Activated T-helper 17 cell treated with anti-CD3 and anti-CD28 coated beads, Interleukin-2, amount 50 U/mL, for 72 hours (primary cell): ENCODE results near the gene LRRC7. TPM values are rescaled to one million over a fixed set of nuclear protein-coding genes. Genes with fewer than 3 reads are reported as not detected.
"Not testable (repeated sequence)": the region's sequence is repeated elsewhere in the genome, so short reads cannot be mapped to it uniquely, and the experiment has no call there.

Experiments
- ATAC-seq: fragments of 150-1000 bp; cut with Tn5 transposase; replicated peaks from 2 replicates; pipeline ENCODE4 v1.10.0; 2021; ENCODE audit warnings: mild to moderate bottlenecking, moderate library complexity
- H3K27ac Mint-ChIP-seq: one replicate; pipeline ENCODE4 v1.8.0; 2022; ENCODE audit warnings: mixed read lengths
- H3K27me3 Mint-ChIP-seq: one replicate; pipeline ENCODE4 v1.8.0; 2022; ENCODE audit warnings: mixed read lengths
- H3K36me3 Mint-ChIP-seq: one replicate; pipeline ENCODE4 v1.8.0; 2022; ENCODE audit warnings: low read depth, mild to moderate bottlenecking, mixed read lengths
- H3K4me1 Mint-ChIP-seq: one replicate; pipeline ENCODE4 v1.8.0; 2022; ENCODE audit warnings: mixed read lengths
- H3K4me3 Mint-ChIP-seq: one replicate; pipeline ENCODE4 v1.8.0; 2022; ENCODE audit warnings: mild to moderate bottlenecking, mixed read lengths
- H3K9me3 Mint-ChIP-seq: one replicate; pipeline ENCODE4 v1.8.0; 2022; ENCODE audit warnings: mixed read lengths
- total RNA-seq, 2 donors: library from RNA; stranded (reverse); gene quantifications; one replicate each; pipeline ENCODE4 v1.2.3, GENCODE V29; 2022

The LRRC7 gene
- total RNA-seq, 2 donors from 2014 or later, result not detected

DNA sequence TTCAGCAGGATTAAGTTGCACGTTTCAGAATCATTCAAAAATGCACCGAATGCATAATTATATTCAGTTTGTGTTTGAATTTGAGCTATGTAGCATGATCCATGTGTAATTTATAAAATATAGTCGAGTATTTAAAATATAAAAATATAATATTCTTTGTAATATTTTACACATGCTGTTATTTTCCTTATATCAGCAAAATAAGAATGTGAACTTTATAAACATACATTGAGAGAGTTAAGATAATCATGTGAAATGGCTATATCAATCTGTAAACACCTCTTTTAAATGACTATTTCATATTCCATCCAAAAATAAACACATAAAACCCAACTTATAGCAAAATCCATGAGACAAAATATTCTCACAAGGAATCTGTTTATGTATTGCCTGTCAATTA lies 303.7 kb downstream of the LRRC7 start:
- H3K4me1 Mint-ChIP-seq, result no peaks in the 10 kb centered on the region
- no peaks in the 10 kb centered on the region for H3K36me3 Mint-ChIP-seq
- H3K27ac Mint-ChIP-seq, result no peak overlapping the region
- no peaks in the 10 kb centered on the region for H3K27me3 Mint-ChIP-seq
- no peak overlapping the region for H3K4me3 Mint-ChIP-seq
- H3K9me3 Mint-ChIP-seq, result peaks cover 5% of the 10 kb centered on the region
- no peak for ATAC-seq

DNA sequence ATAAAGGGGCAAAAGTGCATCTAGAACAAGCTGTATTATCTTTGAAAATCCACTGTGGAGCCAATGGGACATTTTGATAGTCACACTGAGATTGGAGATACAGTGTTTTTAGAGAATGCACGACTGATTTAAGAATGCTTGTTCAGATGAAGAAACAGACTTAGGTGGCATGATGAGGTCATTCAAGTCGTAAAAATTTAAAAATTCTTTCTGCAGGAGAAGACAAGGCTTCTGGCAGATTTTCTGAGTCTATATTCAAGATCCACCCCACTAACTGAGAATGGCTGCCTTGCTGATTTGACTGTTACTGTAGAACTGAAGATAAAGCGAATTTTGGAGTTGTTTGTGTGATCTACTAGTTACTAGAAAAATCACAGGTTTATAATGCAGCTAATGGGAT lies 310.6 kb downstream of the LRRC7 start:
- Mint-ChIP-seq H3K4me1 (no peaks in the 10 kb centered on the region), H3K36me3 (no peaks in the 10 kb centered on the region), H3K27me3 (no peaks in the 10 kb centered on the region), H3K4me3 (no peak overlapping the region), H3K9me3 (peaks cover 6% of the 10 kb centered on the region), H3K27ac (no peak overlapping the region)
- no peak for ATAC-seq

DNA sequence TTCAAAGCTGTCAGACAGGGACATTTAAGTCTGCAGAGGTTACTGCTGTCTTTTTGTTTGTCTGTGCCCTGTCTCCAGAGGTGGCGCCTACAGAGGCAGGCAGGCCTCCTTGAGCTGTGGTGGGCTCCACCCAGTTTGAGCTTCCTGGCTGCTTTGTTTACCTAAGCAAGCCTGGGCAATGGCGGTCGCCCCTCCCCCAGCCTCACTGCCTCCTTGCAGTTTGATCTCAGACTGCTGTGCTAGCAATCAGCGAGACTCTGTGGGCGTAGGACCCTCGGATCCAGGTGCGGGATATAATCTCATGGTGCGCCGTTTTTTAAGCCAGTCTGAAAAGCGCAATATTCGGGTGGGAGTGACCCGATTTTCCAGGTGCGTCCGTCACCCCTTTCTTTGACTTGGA lies 320.3 kb downstream of the LRRC7 start:
- H3K27me3 Mint-ChIP-seq, ATAC-seq, H3K4me1 Mint-ChIP-seq: not testable (repeated sequence)

DNA sequence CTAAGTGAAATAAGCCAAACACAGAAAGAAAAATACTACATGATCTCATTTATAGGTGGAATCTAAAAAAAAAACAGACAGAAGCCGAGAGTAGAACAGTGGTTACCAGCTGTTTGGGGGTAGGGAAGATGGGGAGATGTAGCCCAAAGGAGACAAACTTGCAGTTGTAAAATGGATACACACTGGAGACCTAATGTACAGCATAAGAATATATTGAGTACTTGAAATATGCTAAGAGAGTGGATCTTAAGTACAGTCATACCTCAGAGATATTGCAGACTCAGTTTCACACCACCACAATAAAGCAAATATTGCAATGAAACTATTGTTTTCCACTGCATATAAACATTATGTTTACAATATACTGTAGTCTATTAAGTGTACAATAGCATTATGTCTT lies 320.9 kb downstream of the LRRC7 start:
- ATAC-seq, result no peak
- Mint-ChIP-seq H3K27me3 (no peaks in the 10 kb centered on the region), H3K27ac (no peak overlapping the region), H3K36me3 (no peaks in the 10 kb centered on the region), H3K4me1 (no peaks in the 10 kb centered on the region), H3K9me3 (peaks cover 10% of the 10 kb centered on the region), H3K4me3 (no peak overlapping the region)

More for the DNA sequence above, 320.3 kb downstream of the LRRC7 start:
- H3K27ac Mint-ChIP-seq, H3K36me3 Mint-ChIP-seq, H3K4me3 Mint-ChIP-seq: not testable (repeated sequence)
- peaks cover 10% of the 10 kb centered on the region for H3K9me3 Mint-ChIP-seq

DNA sequence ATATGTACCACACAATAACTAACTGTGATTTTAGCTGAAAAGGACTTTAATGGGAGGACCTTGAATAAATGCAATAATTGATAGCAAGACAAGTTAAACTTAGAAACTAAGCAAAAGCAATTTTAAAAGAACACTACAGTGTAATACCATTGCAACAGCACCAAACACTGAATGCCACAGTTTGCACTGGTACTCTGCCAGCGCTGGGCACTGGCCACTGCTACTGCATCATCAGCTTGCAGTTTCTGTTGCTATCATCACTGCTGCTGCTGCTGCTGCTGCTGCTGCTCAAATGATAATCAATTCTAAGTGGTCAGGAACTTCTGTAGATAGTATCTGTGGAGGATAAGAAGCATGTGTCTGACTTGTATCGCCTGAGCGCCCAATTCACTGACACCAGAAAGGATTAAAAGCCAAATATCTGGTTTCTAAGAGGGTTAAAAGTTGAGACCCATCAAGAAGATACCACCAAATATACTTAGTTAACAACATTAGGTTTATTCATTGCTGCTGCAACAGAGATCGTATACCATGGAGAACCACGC lies 330.8 kb downstream of the LRRC7 start:
- peaks cover 4% of the 10 kb centered on the region for H3K9me3 Mint-ChIP-seq
- H3K4me1 Mint-ChIP-seq, result no peaks in the 10 kb centered on the region
- ATAC-seq, result no peak
- H3K4me3 Mint-ChIP-seq, result no peak overlapping the region
- no peaks in the 10 kb centered on the region for H3K27me3 Mint-ChIP-seq
- H3K27ac Mint-ChIP-seq, result no peak overlapping the region
- H3K36me3 Mint-ChIP-seq, result no peaks in the 10 kb centered on the region

DNA sequence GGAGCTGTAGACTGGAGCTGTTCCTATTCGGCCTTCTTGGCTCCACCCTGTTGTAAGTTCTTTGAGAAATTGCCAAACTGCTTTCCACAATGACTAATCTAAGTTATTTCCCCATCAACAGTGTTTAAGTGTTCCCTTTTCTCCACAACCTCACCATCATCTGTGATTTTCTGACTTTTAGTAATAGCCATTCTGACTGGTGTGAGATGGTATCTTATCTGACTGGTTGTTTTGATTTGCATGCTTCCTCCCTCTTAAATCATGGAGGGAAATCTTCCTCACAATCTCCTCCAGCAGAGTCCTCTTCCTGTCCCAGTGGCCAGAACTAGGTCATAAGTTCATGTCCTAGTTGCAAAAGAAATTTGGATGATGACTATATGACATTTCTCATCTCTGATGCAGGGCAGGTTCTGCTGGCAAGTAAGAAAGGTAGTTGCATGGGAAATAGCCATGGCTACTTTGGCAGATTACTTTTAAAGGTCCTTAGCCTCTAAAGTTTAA lies 343.6 kb downstream of the LRRC7 start:
- H3K36me3 Mint-ChIP-seq, result no peaks in the 10 kb centered on the region
- no peaks in the 10 kb centered on the region for H3K27me3 Mint-ChIP-seq
- no peak overlapping the region for H3K4me3 Mint-ChIP-seq
- H3K4me1 Mint-ChIP-seq, result no peaks in the 10 kb centered on the region
- no peak overlapping the region for H3K27ac Mint-ChIP-seq
- H3K9me3 Mint-ChIP-seq, result peaks cover 4% of the 10 kb centered on the region
- ATAC-seq, result no peak

DNA sequence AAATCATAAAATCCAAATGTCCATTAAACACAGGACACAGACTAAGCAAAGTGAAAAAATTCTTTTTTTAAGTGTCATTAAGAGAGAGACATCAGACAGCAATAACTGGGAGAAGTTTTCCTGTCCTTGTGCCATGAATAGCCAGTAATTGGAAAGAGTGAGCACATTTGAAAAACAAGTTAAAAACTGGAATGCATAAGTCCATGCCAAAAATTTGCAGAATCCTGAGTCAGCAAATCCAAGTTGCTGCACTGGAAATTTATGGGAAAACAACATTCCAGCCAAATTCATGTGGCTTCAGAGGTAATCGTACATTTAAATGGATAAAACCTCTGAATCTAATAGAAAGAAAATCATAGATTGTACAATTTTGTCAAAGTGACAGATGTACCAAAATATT lies 346.3 kb downstream of the LRRC7 start:
- no peak overlapping the region for H3K4me3 Mint-ChIP-seq
- H3K36me3 Mint-ChIP-seq, result no peaks in the 10 kb centered on the region
- H3K9me3 Mint-ChIP-seq, result peaks cover 4% of the 10 kb centered on the region
- H3K27me3 Mint-ChIP-seq, result no peaks in the 10 kb centered on the region
- no peak overlapping the region for H3K27ac Mint-ChIP-seq
- ATAC-seq, result no peak
- H3K4me1 Mint-ChIP-seq, result no peaks in the 10 kb centered on the region

DNA sequence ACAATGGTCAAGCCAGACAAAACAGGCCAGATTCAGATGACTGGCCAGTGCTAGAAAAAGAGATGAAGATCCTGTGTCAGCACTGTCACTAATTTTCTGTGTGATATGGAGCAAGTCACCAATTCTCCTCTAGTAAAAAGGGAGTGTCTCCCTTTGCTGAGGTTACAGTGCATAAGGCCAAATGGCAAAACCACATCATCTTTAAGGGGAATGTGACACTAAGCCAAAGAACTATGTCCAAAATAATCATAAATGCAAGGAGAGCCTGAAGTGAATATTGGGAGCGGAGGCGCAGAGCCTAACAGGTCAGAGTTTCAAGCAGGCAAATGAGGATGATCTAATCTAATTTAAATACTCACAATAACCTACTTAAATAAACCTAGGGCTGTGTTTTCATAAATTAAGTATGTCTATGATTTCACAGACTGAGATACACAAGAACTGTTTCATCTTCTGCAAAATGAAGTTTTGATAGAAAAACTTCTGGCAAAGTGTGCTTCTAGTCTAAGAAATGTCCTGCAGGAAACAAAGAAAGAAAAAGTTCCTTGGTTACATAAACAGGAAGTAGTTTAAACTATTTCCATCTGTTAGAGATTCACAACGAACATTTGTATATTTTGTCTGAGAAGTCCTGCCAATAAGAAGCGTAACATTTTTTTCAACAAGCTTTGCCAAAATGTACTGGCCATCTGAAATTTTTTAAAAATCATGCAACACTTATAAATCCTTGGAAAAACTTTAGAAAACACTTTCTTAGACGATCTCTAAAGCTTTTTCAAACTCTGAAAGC lies 347.4 kb downstream of the LRRC7 start:
- no peak overlapping the region for H3K4me3 Mint-ChIP-seq
- H3K4me1 Mint-ChIP-seq, result no peaks in the 10 kb centered on the region
- H3K27ac Mint-ChIP-seq, result no peak overlapping the region
- no peaks in the 10 kb centered on the region for H3K9me3 Mint-ChIP-seq
- no peak for ATAC-seq
- no peaks in the 10 kb centered on the region for H3K27me3 Mint-ChIP-seq
- no peaks in the 10 kb centered on the region for H3K36me3 Mint-ChIP-seq

DNA sequence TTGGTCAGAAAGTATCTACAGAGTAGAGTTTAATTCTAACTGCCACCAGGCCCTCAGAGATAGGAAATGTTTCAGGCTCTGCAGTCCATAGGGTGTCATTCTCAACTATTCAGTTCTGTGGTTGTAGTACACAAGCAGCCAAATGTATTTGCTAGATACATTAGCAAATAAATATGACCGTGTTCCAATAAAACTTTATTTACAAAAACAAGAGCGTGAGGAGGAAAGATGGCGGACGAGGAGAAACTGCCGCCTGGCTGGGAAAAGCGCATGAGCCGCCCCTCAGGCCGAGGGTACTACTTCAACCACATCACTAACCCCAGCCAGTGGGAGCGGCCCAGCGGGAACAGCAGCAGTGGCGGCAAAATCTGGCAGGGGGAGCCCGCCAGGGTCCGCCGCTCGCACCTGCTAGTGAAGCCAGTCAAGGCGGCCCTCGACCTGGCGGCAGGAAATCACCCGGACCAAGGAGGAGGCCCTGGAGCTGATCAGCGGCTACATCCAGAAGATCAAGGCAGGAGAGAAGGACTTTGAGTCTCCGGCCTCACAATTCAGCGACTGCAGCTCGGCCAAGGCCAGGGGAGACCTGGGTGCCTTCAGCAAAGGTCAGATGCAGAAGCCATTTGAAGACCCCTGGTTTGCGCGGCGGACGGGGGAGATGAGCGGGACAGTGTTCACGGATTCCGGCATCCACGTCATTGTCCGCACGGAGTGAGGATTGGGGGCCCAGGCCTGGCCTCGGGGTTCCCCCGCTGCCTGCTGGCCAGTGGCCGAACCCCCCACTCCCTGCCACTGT lies 351.6 kb downstream of the LRRC7 start:
- Mint-ChIP-seq H3K9me3 (peaks cover 4% of the 10 kb centered on the region), H3K36me3 (no peaks in the 10 kb centered on the region), H3K4me3 (no peak overlapping the region), H3K4me1 (no peaks in the 10 kb centered on the region), H3K27ac (no peak overlapping the region), H3K27me3 (no peaks in the 10 kb centered on the region)
- no peak for ATAC-seq

DNA sequence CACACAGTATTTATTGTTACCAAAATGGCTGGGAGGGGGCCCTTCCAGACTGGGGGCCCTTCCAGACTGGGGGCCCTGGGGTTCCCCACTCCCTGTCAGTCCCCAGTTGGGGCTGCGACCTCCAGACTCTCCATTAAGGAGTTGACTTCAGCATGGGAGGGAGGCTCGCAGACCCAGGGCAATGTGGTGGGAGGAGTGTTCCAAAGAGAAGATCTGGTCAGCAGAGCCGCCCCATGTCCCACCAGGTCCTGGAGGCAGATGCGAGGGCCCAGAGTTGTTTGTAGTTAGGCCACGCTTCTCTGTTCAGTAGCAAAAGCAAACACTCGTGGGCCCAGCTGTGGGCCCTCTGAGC lies 352.2 kb downstream of the LRRC7 start:
- Mint-ChIP-seq H3K27ac (no peak overlapping the region), H3K36me3 (no peaks in the 10 kb centered on the region), H3K4me3 (no peak overlapping the region), H3K9me3 (peaks cover 4% of the 10 kb centered on the region), H3K4me1 (no peaks in the 10 kb centered on the region), H3K27me3 (no peaks in the 10 kb centered on the region)
- ATAC-seq, result no peak

DNA sequence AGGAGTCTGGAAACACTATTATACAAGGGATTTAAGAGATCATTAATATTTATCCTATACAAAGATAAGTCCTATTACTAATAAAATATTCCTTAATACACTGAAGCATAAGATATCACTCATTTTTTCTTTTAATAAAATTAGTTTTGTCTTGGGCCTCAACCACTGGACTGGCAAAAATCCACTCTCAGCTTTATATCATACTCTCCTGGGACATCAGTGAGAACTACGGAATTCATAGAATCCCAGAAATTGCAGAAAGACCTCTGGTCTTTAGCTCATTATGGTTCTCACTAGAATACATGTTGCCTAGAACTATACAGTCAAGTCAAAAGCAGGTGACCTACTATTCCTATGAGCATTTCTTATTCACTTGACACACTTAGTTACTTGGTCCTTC lies 352.7 kb downstream of the LRRC7 start:
- Mint-ChIP-seq H3K9me3 (peaks cover 4% of the 10 kb centered on the region), H3K27ac (no peak overlapping the region), H3K36me3 (no peaks in the 10 kb centered on the region), H3K4me1 (no peaks in the 10 kb centered on the region), H3K27me3 (no peaks in the 10 kb centered on the region), H3K4me3 (no peak overlapping the region)
- no peak for ATAC-seq

DNA sequence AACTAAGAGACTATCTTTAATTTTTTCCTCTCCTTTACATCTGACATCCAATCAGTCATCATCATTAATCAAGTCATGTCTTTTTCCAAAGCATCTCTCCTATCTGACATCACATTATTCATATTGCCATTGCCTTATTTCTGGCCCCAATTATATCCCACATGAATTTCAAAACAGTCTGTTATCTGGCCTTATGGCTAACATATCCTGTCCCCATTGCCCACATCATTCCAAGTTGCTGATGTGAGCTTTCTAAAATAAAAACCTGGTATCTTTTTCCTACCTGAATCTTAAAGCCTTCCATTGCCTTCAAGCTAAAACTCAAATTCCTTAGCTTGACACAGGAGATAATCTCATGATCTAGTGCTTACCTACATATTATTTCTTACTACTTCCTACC lies 353.8 kb downstream of the LRRC7 start:
- Mint-ChIP-seq H3K4me3 (no peak overlapping the region), H3K27ac (no peak overlapping the region), H3K27me3 (no peaks in the 10 kb centered on the region), H3K4me1 (no peaks in the 10 kb centered on the region), H3K9me3 (peaks cover 4% of the 10 kb centered on the region), H3K36me3 (no peaks in the 10 kb centered on the region)
- ATAC-seq, result no peak

DNA sequence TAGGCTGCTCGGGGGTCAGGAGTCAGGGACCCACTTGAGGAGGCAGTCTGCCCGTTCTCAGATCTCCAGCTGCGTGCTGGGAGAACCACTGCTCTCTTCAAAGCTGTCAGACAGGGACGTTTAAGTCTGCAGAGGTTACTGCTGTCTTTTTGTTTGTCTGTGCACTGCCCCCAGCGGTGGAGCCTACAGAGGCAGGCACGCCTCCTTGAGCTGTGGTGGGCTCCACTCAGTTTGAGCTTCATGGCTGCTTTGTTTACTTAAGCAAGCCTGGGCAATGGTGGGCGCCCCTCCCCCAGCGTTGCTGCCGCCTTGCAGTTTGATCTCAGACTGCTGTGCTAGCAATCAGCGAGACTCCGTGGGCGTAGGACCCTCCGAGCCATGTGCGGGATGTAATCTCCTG lies 360.5 kb downstream of the LRRC7 start:
- not testable (repeated sequence) for ATAC-seq, H3K4me1 Mint-ChIP-seq, H3K9me3 Mint-ChIP-seq, H3K27me3 Mint-ChIP-seq, H3K36me3 Mint-ChIP-seq, H3K4me3 Mint-ChIP-seq, H3K27ac Mint-ChIP-seq

DNA sequence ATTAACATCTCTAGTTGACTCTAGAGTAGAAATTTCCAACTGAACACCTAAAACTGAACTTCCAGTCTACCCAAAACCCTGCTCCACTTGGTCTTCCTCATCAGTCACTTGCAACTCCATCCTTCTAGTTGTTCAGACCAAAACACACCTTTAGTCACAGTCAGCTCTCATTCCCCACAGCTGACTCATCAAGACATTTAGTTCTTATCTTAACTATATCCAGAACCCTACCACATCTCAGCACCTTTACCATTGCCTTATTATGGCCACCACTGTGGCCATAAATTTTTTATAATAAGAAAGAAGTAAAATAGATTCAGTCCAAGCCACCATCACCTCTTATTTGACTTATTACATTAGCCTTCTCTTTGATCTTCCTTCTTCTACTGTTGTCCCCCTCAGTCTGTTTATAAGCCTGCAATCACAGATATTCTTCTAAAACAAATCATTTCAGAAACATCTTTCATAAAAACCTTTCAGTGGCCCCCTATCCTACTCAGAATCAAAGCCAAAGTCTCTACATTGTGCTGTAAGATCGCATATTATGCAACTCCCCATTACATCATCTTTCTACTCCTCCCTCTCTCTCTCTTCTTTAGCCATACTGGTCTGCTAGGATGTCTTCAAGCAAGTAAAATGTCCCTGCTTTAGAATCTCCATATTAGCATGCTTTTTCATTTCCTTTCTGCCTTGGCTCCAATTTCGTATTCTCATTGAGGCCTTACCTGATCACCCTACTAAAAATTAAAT lies 361.8 kb downstream of the LRRC7 start:
- no peaks in the 10 kb centered on the region for H3K4me1 Mint-ChIP-seq
- H3K27me3 Mint-ChIP-seq, result no peaks in the 10 kb centered on the region
- no peak for ATAC-seq
- no peaks in the 10 kb centered on the region for H3K36me3 Mint-ChIP-seq
- H3K9me3 Mint-ChIP-seq, result peaks cover 9% of the 10 kb centered on the region
- H3K4me3 Mint-ChIP-seq, result no peak overlapping the region
- H3K27ac Mint-ChIP-seq, result no peak overlapping the region
